Amniotic stem cell (primary cell): ENCODE measurements around the gene PGAP6.
"Not testable (repeated sequence)": the region's sequence is repeated elsewhere in the genome, so short reads cannot be mapped to it uniquely, and the experiment has no call there.

Experiments used
- DNase-seq: peaks from one replicate; lab custom pipeline; 2025; lab: John Stamatoyannopoulos, UW

Gene PGAP6

GRCh38 chr16:349211-349610 is 32.6 kb downstream of the PGAP6 start:
- DNase-seq = no peak

GRCh38 chr16:348495-348894 is 33.3 kb downstream of the PGAP6 start:
- not testable (repeated sequence) for DNase-seq

- DNase-seq = no peak
Measured at GRCh38 chr16:347203-347602, 34.6 kb downstream of the PGAP6 start.

- no peak for DNase-seq
Measured at GRCh38 chr16:346587-346986, 35.2 kb downstream of the PGAP6 start.

GRCh38 chr16:345772-346171 is 36.0 kb downstream of the PGAP6 start:
- DNase-seq = no peak

- DNase-seq = no peak
Measured at GRCh38 chr16:342455-343213, 39.1 kb downstream of the PGAP6 start.

- not testable (repeated sequence) for DNase-seq
Measured at GRCh38 chr16:341974-342336, 39.8 kb downstream of the PGAP6 start.

GRCh38 chr16:341095-341973 is 40.4 kb downstream of the PGAP6 start:
- not testable (repeated sequence) for DNase-seq

- no peak for DNase-seq
Measured at GRCh38 chr16:340370-341091, 41.2 kb downstream of the PGAP6 start.

GRCh38 chr16:339680-340079 is 42.1 kb downstream of the PGAP6 start:
- no peak for DNase-seq

- DNase-seq = no peak
Measured at GRCh38 chr16:337975-338575, 43.7 kb downstream of the PGAP6 start.

- no peak for DNase-seq
Measured at GRCh38 chr16:337437-337836, 44.3 kb downstream of the PGAP6 start.

GRCh38 chr16:336269-336668 is 45.5 kb downstream of the PGAP6 start:
- DNase-seq = no peak

GRCh38 chr16:334861-335632 is 46.7 kb downstream of the PGAP6 start:
- not testable (repeated sequence) for DNase-seq

GRCh38 chr16:334164-334832 is 47.5 kb downstream of the PGAP6 start:
- DNase-seq = not testable (repeated sequence)

GRCh38 chr16:333406-334094 is 48.2 kb downstream of the PGAP6 start:
- DNase-seq = no peak

- DNase-seq = not testable (repeated sequence)
Measured at GRCh38 chr16:331181-331814, 50.5 kb downstream of the PGAP6 start.

- DNase-seq = no peak
Measured at GRCh38 chr16:330741-331140, 51.0 kb downstream of the PGAP6 start.

GRCh38 chr16:325375-326145 is 56.2 kb downstream of the PGAP6 start:
- DNase-seq = no peak
